NCI-H1694 (cell line): ENCODE measurements around the gene SFTPB.

ENCODE experiments used
- DNase-seq: peaks from one replicate; lab custom pipeline; 2025; lab: John Stamatoyannopoulos, UW

The SFTPB gene

DNA sequence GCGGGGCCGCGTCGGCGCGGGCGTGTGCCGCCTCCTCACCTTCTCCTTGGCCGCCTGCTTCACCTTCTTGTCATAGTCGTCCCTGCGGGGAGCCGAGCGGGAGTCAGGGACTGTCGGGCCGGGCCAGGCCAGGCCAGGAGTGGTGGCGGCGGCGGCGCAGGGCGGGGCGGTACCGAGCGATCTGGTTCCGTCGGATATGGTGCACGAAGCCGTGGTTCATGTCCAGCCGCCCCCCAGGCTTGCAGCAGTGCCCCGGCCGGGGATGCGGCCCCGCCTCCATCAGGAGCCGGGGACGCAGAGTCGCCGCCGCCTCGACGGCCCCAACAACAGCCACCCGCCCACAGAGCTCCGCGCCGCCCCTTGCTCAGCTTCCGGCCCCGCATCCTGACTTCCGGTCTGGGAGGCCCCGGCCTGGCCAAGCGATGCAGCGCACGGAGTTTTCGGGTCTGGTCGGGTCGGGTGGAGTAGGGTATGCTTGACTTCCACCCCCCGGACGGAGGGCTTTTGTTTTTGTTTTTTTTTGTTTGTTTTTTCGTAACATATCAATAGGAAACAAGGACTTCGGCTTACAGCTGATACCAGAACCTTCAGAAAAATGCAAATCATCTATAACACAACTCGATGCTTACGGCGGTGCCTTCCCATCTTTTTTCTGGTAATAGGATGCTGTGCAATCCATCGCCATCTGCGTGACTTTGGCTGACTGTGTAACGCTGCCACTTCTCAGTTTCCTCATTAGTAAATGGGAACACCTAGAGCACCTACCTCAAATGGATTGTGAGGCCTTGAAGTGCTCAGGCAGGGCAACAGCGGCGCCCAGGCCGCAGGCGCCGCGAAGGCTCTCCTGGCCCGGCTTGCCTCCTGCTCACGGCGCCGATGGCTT lies 56.1 kb downstream of the SFTPB start, which contains the start of gene C2orf68:
Gene C2orf68 (minus strand): TSS at position 362 of the 883 bp plus-strand sequence. CDS start 82 bp downstream, at position 280.
- DNase-seq = peak; percentile 72

DNA sequence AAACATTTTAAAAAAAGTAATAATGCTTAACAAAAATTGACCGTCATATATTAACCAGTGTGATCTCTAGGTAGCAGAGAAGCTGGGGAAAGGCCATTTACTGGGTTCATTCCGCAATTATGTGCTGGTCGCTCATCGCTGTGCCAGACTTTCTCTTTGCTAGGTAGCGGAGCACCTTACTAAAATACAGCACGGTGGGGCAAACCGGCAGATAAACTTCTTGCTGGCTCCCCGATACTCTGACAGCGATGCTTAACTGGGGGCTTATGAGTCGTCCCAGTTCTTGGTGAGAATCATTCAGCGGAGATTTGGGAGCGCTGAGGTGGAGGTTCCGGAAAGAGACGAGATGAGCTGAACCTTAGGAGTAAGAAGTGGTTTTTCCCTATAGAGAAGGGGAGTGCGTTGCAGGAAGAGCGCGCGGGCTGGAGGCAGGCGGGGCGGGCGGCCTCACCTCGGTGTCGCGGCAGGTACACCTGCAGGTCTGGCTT lies 56.7 kb downstream of the SFTPB start:
- no peak for DNase-seq
